ENCODE measurements around the gene ZNF684. TPM values are rescaled to one million over a fixed set of nuclear protein-coding genes. Genes with fewer than 3 reads are reported as not detected.

Gene ZNF684
- total RNA-seq, 1 experiment from 2014 or later = 1.4 TPM

- Mint-ChIP-seq H3K27ac (ENCODE audit: low read depth, unreplicated experiment) (peak overlapping the region; percentile 27), H3K4me3 (ENCODE audit: unreplicated experiment) (no peak overlapping the region), H3K27me3 (ENCODE audit: insufficient read depth, unreplicated experiment) (no peaks in the 10 kb centered on the region), H3K4me1 (ENCODE audit: insufficient read depth, unreplicated experiment) (no peaks in the 10 kb centered on the region), H3K9me3 (ENCODE audit: unreplicated experiment) (no peaks in the 10 kb centered on the region), H3K36me3 (ENCODE audit: insufficient read depth, unreplicated experiment) (no peaks in the 10 kb centered on the region)
- CTCF ChIA-PET = interaction anchor here (0.5 kb wide), 1 partner anchor 346 kb away, joined by 3 read pairs; no protein-coding TSS in a partner anchor
- POLR2A ChIA-PET = interaction anchor here (0.8 kb wide), 1 partner anchor 52 kb away, joined by 3 read pairs; the partner anchor contains the start of gene ZNF684
- no peak for TF ChIP-seq CTCF (IDR thresholded peaks at IDR 0.05; ENCODE audit: unreplicated experiment)
- no TSS peak for BruUV-seq (replicated peaks)
- intact Hi-C loops (cut with micrococcal nuclease) = no loop called here
- no peak for DNase-seq (ENCODE audit: unreplicated experiment)
These were observed 52.5 kb downstream of the ZNF684 start for GRCh38 chr1:40583980-40584379.

GRCh38 chr1:40588586-40588985, 57.1 kb downstream of the ZNF684 start:
- POLR2A ChIA-PET = interaction anchor here (0.6 to 0.7 kb wide), 2 partner anchors 9 to 21 kb away, joined by 3 to 4 read pairs; no protein-coding TSS in a partner anchor
- intact Hi-C loops (cut with micrococcal nuclease) = no loop called here
- Mint-ChIP-seq H3K9me3 (ENCODE audit: unreplicated experiment) (no peaks in the 10 kb centered on the region), H3K27ac (ENCODE audit: low read depth, unreplicated experiment) (no peak overlapping the region), H3K36me3 (ENCODE audit: insufficient read depth, unreplicated experiment) (no peaks in the 10 kb centered on the region), H3K4me3 (ENCODE audit: unreplicated experiment) (no peak overlapping the region), H3K27me3 (ENCODE audit: insufficient read depth, unreplicated experiment) (no peaks in the 10 kb centered on the region), H3K4me1 (ENCODE audit: insufficient read depth, unreplicated experiment) (peaks cover 1% of the 10 kb centered on the region)
- no peak for DNase-seq (ENCODE audit: unreplicated experiment)
- CTCF ChIA-PET = interaction anchor here (1.3 to 2.0 kb wide), 4 partner anchors 24 to 259 kb away, joined by 4 to 8 read pairs (median 6); no protein-coding TSS in a partner anchor
- no peak for TF ChIP-seq CTCF (IDR thresholded peaks at IDR 0.05; ENCODE audit: unreplicated experiment)
- no TSS peak for BruUV-seq (replicated peaks)

GRCh38 chr1:40592107-40592803, 60.8 kb downstream of the ZNF684 start:
- TF ChIP-seq CTCF (IDR thresholded peaks at IDR 0.05; ENCODE audit: unreplicated experiment) = peak; percentile 41
- Mint-ChIP-seq H3K27me3 (ENCODE audit: insufficient read depth, unreplicated experiment) (no peaks in the 10 kb centered on the region), H3K4me1 (ENCODE audit: insufficient read depth, unreplicated experiment) (peaks cover 5% of the 10 kb centered on the region), H3K27ac (ENCODE audit: low read depth, unreplicated experiment) (no peak overlapping the region), H3K9me3 (ENCODE audit: unreplicated experiment) (no peaks in the 10 kb centered on the region), H3K36me3 (ENCODE audit: insufficient read depth, unreplicated experiment) (no peaks in the 10 kb centered on the region), H3K4me3 (ENCODE audit: unreplicated experiment) (no peak overlapping the region)
- POLR2A ChIA-PET = no interaction called here
- BruUV-seq (replicated peaks) = no TSS peak
- peak; percentile 64 for DNase-seq (ENCODE audit: unreplicated experiment)
- CTCF ChIA-PET = interaction anchor here (0.6 to 1.2 kb wide), 8 partner anchors 9 to 93 kb away, joined by 3 to 5 read pairs (median 3); no protein-coding TSS in a partner anchor
- intact Hi-C loops (cut with micrococcal nuclease) = loop anchor here (1.0 kb wide), 1 partner anchor 258 kb away; no protein-coding TSS in a partner anchor

GRCh38 chr1:40593449-40594186, 62.2 kb downstream of the ZNF684 start:
- ChIA-PET CTCF (interaction anchor here (0.7 to 1.5 kb wide), 6 partner anchors 8 to 1194 kb away, joined by 3 to 5 read pairs (median 4); no protein-coding TSS in a partner anchor), POLR2A (interaction anchor here (0.9 to 1.4 kb wide), 2 partner anchors 63 to 129 kb away, joined by 3 to 4 read pairs; partner anchors contain the start of gene ZNF684)
- BruUV-seq (replicated peaks) = no TSS peak
- no peak for DNase-seq (ENCODE audit: unreplicated experiment)
- no peak overlapping the region for H3K27ac Mint-ChIP-seq (ENCODE audit: low read depth, unreplicated experiment)
- H3K9me3 Mint-ChIP-seq (ENCODE audit: unreplicated experiment) = no peaks in the 10 kb centered on the region
- TF ChIP-seq CTCF (IDR thresholded peaks at IDR 0.05; ENCODE audit: unreplicated experiment) = no peak
- peaks cover 12% of the 10 kb centered on the region for H3K27me3 Mint-ChIP-seq (ENCODE audit: insufficient read depth, unreplicated experiment)
- H3K4me1 Mint-ChIP-seq (ENCODE audit: insufficient read depth, unreplicated experiment) = peaks cover 5% of the 10 kb centered on the region
- intact Hi-C loops (cut with micrococcal nuclease) = no loop called here
- no peaks in the 10 kb centered on the region for H3K36me3 Mint-ChIP-seq (ENCODE audit: insufficient read depth, unreplicated experiment)
- H3K4me3 Mint-ChIP-seq (ENCODE audit: unreplicated experiment) = no peak overlapping the region

Data from MCF 10A (cell line).